Measurements from ENCODE around the gene GPSM1.

Gene GPSM1

DNA sequence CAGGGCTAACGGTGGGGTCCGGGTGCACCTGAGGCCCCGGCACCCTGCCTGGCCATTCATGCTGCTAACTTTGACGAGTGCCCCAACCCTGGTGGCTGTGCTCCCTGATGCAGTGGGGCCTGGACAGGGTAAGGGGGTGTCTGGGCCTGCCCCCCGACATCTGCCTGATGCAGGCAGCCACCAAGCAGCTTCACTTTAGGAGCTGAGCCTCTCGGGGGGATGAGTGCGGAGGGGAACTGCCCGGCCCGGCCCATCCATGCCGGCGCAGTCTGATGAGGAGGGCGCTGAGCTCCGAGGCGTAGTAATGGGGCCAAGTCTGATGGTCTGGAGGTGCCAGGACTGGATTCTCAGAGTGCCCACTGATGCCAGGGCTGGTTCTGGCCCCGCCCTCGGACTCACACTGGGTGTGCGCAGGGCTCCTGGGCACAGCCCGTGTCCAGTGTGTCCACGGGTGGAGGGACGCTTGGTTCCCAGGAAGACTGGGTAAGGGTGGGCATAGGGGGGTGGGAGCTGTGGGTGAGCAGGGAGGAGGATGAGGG is 19.7 kb downstream of the GPSM1 start:
- H3K4me3 ChIP-seq (replicated peaks; ENCODE audit: insufficient read depth, low read length) = no peak overlapping the region
- no peaks in the 10 kb centered on the region for H3K27me3 ChIP-seq (ENCODE audit: insufficient read depth, poor library complexity, severe bottlenecking)
- TF ChIP-seq GABPA (IDR thresholded peaks at IDR 0.05; ENCODE audit: low read depth) = no peak
- no peak for TF ChIP-seq POLR2AphosphoS5 (IDR thresholded peaks at IDR 0.05; ENCODE audit: low read depth)
- TF ChIP-seq SPI1 (IDR thresholded peaks at IDR 0.05; ENCODE audit: borderline replicate concordance, low read depth) = no peak
- TF ChIP-seq, protein P1, sequence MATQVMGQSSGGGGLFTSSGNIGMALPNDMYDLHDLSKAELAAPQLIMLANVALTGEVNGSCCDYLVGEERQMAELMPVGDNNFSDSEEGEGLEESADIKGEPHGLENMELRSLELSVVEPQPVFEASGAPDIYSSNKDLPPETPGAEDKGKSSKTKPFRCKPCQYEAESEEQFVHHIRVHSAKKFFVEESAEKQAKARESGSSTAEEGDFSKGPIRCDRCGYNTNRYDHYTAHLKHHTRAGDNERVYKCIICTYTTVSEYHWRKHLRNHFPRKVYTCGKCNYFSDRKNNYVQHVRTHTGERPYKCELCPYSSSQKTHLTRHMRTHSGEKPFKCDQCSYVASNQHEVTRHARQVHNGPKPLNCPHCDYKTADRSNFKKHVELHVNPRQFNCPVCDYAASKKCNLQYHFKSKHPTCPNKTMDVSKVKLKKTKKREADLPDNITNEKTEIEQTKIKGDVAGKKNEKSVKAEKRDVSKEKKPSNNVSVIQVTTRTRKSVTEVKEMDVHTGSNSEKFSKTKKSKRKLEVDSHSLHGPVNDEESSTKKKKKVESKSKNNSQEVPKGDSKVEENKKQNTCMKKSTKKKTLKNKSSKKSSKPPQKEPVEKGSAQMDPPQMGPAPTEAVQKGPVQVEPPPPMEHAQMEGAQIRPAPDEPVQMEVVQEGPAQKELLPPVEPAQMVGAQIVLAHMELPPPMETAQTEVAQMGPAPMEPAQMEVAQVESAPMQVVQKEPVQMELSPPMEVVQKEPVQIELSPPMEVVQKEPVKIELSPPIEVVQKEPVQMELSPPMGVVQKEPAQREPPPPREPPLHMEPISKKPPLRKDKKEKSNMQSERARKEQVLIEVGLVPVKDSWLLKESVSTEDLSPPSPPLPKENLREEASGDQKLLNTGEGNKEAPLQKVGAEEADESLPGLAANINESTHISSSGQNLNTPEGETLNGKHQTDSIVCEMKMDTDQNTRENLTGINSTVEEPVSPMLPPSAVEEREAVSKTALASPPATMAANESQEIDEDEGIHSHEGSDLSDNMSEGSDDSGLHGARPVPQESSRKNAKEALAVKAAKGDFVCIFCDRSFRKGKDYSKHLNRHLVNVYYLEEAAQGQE (IDR thresholded peaks at IDR 0.05; ENCODE audit: insufficient replicate concordance, low read depth) = no peak
- no peak for TF ChIP-seq CTCF (IDR thresholded peaks at IDR 0.05; ENCODE audit: insufficient read depth, low read length)
- H3K27ac ChIP-seq (replicated peaks) = no peak overlapping the region
- no peak for DNase-seq (ENCODE audit: low read depth in 1 of 2, low spot score in 1 of 2)

GRCh38 chr9:136347472-136348256 is 20.3 kb downstream of the GPSM1 start:
- no peak overlapping the region for H3K4me3 ChIP-seq (replicated peaks; ENCODE audit: insufficient read depth, low read length)
- no peak overlapping the region for H3K27ac ChIP-seq (replicated peaks)
- no peaks in the 10 kb centered on the region for H3K27me3 ChIP-seq (ENCODE audit: insufficient read depth, poor library complexity, severe bottlenecking)
- no peak for DNase-seq (ENCODE audit: low read depth in 1 of 2, low spot score in 1 of 2)
- TF ChIP-seq CTCF (IDR thresholded peaks at IDR 0.05; ENCODE audit: insufficient read depth, low read length) = no peak
- TF ChIP-seq POLR2AphosphoS5 (IDR thresholded peaks at IDR 0.05; ENCODE audit: low read depth) = no peak
- TF ChIP-seq GABPA (IDR thresholded peaks at IDR 0.05; ENCODE audit: low read depth) = no peak
- TF ChIP-seq SPI1 (IDR thresholded peaks at IDR 0.05; ENCODE audit: borderline replicate concordance, low read depth) = no peak
- TF ChIP-seq, protein P1 (IDR thresholded peaks at IDR 0.05; ENCODE audit: insufficient replicate concordance, low read depth) = no peak

GRCh38 chr9:136348691-136349090 is 21.4 kb downstream of the GPSM1 start:
- no peak for DNase-seq (ENCODE audit: low read depth in 1 of 2, low spot score in 1 of 2)
- Histone ChIP-seq H3K4me3 (replicated peaks; ENCODE audit: insufficient read depth, low read length) (no peak overlapping the region), H3K27me3 (ENCODE audit: insufficient read depth, poor library complexity, severe bottlenecking) (no peaks in the 10 kb centered on the region), H3K27ac (replicated peaks) (no peak overlapping the region)
- no peak for TF ChIP-seq GABPA (IDR thresholded peaks at IDR 0.05; ENCODE audit: low read depth)
- TF ChIP-seq SPI1 (IDR thresholded peaks at IDR 0.05; ENCODE audit: borderline replicate concordance, low read depth) = no peak
- no peak for TF ChIP-seq POLR2AphosphoS5 (IDR thresholded peaks at IDR 0.05; ENCODE audit: low read depth)
- no peak for TF ChIP-seq CTCF (IDR thresholded peaks at IDR 0.05; ENCODE audit: insufficient read depth, low read length)
- TF ChIP-seq, protein P1 (IDR thresholded peaks at IDR 0.05; ENCODE audit: insufficient replicate concordance, low read depth) = no peak

Data from HL-60 (cell line).